Endometrial microvascular endothelial cells (primary cell): ENCODE measurements around the gene DCDC2C. TPM values are rescaled to one million over a fixed set of nuclear protein-coding genes. Genes with fewer than 3 reads are reported as not detected.

Experiments used
- in situ Hi-C: cut with HindIII; loops from 2 replicates; pipeline ENCODE4 v1.10.0; 2017; ENCODE audit warnings: low sequenced_read_pairs, low pct_unique_long_range_greater_than_20kb; ENCODE audit errors: inconsistent ontology term
- total RNA-seq: library from RNA; depleted of rRNA; stranded (reverse); fragments of >200 nt; gene quantifications from one replicate; pipeline ENCODE4 v1.2.3, GENCODE V29; 2015; ENCODE audit errors: inconsistent ontology term

DCDC2C gene
- total RNA-seq, 1 donor from 2014 or later = not detected

- in situ Hi-C loops = no loop called here
These were observed 33.8 kb downstream of the DCDC2C start for GRCh38 chr2:3737128-3737527.

DNA sequence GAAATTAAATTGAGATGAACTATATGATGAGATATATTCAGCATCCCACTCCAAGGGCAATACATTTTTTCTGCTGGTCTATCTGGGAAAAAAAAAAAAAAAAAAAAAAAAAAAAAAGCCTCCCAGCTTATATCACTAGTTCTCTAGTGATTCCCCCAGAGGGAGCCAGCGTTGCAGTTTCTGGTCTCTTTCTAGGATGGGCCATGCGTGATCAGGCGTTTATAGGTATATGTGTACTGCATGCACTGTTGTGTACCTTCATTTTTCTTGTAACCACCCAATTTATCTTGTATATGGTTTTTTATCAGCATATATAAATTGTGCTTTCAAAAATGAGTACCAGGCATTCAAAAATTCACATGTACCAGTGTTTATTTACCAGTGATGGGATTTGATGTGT, 35.1 kb downstream of the DCDC2C start:
- in situ Hi-C loops = no loop called here

DNA sequence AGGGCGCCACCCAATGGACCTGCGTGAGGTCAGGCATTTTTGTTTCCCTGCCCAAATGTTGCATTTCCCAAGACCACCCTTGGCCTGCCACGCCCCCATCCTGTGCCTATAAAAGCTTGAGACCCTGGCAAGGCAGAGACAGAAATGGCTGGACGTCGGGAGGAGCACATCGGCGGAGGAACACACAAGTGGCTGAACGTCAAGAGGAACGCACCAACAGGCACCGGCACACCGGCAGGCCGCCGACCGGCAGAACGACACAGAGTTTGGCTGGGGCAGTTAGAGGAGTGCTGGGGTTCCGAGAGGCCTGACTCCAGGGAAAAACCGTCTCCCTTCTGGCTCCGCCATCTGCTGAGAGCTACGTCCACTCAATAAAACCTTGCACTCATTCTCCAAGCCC, 35.9 kb downstream of the DCDC2C start:
- in situ Hi-C loops = no loop called here

DNA sequence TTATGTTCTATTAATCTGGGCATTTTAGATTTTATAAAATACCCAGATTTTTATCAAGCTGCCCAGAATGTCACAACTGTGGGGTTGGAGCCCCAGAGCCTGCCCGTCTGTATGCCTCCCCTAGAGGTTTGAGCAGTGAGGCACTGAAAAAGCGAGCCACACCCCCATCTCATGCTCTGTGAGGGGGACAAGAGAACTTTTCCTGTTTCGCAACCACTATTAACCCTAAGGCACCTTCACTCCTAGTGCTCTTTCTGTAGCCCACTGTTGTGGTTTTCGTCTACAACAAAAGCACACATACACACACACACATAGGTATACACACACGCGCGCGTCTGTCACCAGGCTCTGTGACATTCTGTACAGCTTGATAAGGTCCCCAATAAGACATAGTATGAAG, 38.0 kb downstream of the DCDC2C start:
- in situ Hi-C loops = no loop called here

DNA sequence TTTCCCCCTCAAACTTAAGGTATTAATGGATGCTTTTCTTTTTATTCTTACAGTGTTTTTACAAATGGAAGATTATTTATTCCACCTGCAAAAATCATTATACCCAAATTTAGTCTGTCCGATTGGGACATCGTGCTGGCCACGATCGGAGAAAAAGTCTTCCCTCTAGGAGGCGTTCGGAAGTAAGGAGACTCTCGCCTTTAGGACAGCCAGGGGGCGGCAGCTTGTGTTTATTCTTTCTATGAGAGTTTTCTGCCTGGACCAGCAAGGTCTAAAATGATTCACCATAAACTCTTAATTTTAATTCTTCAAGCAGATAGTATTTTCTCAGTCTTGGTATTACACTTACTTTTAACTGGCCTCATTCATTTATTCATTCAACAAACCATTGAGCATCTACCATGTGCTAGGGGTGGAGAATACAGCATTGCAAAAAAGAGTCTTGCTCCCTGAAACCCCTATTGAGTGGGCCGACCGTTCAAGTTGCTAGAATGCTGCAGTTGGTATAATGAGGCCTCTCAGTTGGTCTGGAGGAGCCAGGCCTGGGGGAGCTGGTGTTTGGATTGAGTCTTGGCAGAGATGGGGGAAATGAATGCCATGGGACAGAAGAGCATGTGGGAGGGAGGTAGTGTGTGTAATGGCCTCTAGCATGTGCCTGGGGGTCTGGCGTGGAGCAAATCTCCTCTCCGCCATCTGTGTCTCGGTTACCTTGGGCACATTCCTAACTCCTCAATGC, 38.7 kb downstream of the DCDC2C start:
- in situ Hi-C loops = no loop called here

DNA sequence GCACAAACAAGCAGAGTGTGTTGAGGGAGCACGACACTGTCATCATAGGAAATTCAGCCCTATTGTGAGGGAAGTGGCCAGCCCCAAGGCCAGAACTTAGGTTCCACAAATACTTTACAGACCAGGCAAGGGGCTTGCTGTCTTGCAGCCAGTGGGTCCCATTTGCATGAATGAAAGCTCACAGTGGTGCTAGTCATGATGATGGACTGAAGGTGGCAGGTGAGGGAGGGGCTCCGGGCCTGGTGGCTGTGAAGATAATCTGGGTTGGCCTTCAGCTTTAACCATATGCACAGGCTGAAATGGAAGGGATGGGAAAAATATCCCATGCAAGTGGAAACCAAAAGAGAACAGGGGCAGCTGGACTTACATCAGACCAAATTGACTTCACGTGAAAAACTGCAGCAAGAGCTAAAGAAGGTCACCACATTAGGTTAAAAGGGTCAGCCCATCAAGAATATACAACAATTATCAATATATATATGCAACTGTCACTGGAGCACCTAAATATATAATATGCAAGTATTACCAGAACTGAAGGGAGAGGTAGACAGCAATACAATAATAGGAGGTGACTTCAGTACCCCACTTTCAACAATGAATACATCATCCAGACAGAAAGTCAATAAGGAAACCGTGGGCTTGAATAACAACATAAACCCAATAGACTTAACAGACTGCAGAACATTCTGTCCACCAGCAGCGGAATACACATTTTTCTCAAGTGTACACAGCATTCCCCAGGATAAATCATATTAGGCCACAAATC, 39.6 kb downstream of the DCDC2C start:
- in situ Hi-C loops = no loop called here

DNA sequence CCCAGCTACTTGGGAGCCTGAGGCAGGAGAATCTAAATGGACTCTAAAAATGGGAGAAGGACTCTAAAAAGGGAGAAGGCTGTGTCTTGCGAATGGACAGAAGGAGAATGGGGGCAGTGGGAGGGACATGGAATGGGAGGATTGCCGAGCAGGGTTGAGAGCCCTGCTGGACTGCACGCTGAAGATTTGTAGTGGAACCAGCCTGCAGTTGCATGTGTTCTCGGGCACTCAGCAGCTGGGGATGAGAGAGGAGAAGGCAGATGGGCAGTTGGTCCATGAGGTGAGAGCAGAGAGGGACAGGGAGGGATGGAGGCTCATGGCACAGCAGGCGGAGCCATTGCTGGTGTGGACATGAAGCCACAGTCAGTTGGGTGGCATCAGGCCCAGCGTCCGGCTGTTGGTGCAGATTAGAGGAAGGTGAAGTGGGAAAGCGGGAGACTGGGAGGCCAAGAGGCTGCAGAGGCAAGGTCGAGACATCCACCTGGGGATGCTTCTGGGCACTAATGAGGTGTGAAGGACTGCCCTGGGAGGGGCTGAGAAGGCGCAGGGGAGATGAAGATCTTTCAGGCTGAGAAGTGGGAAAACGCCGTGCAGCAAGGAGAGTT, 40.7 kb downstream of the DCDC2C start:
- in situ Hi-C loops = no loop called here

- in situ Hi-C loops = no loop called here
These were observed 42.5 kb downstream of the DCDC2C start for GRCh38 chr2:3745920-3746319.

DNA sequence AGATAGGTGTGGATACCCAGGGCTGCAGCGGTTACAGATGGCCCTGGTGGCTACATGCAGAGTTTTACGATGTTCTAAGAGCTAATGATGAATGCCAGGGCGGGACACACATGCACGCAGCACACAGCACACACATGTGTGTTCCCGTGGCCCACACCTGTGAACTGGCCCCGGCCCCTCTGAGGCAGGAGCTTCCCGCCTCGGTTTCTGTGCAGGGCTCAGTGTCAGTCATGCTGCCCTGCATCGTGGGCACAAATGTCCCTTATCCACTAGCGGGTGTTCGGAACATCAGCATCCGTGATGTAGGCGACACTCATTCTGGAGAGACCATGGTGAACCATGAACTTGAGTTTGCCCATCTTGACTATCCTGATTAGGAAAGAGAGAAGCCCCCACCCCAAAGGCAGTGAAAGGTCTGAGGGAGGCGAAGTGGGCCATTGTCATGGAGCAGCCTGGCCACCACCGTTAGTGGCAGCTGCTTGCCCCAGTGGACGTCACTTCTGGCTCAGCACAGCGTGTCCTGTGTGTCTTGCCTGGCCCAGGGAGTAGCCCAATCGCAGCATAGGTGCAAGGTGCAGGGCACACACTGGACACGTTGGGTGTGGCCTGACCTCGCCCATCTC, 43.8 kb downstream of the DCDC2C start:
- in situ Hi-C loops = no loop called here

GRCh38 chr2:3747826-3748225, 44.5 kb downstream of the DCDC2C start:
- in situ Hi-C loops = no loop called here

GRCh38 chr2:3749201-3749600, 45.8 kb downstream of the DCDC2C start:
- in situ Hi-C loops = no loop called here

DNA sequence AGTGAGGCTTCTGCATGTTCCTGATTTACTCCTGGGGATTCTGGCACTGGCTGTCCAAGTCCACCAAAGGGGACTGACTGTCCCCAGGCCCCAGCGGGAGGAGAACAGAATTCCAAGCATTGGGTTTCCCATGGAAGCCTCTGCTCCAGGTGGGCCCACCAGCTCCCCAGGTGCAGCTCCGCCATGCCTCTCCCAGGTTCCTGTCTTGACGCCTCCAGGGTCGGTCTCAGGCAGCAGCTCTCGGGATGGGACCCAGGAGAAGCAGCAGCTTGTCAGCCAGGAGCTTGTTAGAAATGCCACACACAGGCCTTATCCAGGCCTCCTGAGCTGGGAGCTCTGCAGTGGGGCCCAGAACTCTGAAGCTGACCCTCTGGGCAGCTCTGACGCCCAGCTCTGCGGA, 47.9 kb downstream of the DCDC2C start:
- in situ Hi-C loops = no loop called here

DNA sequence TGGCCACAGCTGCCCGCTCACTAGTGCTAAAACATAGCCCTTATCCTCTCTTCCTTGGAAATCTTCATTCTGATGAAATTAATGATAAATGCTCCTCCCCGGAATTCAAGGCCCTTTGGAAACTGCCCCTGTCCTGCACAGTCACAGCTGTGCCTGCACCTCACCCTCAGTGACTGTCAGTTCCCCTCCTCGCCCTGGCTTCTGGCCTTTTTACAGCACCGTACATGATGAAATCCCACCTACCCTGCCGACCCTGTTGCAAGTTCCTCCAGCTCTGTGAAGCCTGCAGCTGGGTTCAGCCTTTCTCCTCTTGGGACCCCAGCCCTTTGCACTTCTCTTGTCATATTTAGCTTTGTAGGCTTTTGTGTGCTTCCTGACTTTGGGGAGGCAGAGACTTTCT, 48.4 kb downstream of the DCDC2C start:
- in situ Hi-C loops = no loop called here

GRCh38 chr2:3752376-3752775, 49.0 kb downstream of the DCDC2C start:
- in situ Hi-C loops = no loop called here

DNA sequence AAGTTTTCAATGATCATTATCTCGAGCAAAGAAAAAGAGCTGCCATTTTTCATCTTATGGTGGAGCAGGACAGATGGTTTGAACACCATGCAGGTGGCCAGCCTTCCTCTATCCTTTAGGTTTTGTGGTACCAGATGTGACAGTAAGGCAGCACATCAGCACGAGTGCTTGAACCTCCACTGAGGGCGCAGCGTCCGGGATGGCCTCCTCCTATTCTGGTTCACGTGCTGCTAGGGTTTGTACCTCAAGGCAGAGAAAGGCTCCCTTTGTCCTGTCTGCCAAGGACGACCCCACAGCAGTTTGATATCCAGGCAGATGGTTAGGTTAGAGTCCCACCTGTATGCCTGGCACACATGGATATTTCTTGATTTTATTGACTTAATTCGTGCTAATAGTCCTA, 50.2 kb downstream of the DCDC2C start:
- in situ Hi-C loops = no loop called here

DNA sequence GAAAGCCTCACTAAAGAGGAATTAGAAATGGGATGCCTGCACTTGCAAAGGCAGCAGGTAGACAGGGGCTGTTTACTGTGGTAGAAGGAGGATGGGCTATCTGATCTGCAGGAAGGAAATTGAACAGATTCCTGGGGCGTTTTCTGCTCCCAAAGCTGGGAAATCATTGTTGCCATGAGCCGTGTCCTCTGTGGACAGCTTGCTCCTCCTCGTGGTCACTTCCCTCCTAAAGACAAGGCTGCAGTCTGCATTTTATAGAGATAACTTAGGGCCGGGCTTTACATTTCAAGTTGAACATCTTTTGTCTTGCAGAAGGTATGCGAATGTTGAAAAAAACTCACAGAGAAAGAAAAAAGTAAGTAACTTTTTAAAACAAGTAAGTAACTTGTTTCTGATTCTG, 50.9 kb downstream of the DCDC2C start:
- in situ Hi-C loops = no loop called here

- in situ Hi-C loops = no loop called here
These were observed 51.4 kb downstream of the DCDC2C start for GRCh38 chr2:3754795-3755194.

DNA sequence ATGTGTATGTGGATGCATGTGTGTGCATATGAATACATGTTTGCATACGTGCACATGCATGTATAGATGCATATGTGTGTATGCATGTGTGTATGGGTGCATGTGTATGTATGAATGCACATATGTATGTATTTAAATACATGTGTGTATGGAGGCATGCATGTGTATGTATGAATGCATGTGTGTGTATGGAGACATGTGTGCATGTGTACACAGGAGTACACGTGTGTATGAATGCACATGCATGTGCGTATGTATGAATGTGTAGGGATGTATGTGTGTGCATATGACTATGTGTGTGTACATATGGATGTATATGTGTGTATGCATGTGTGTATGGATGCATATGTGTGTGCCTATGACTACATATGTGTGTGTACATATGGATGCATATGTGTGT, 51.9 kb downstream of the DCDC2C start:
- in situ Hi-C loops = no loop called here

DNA sequence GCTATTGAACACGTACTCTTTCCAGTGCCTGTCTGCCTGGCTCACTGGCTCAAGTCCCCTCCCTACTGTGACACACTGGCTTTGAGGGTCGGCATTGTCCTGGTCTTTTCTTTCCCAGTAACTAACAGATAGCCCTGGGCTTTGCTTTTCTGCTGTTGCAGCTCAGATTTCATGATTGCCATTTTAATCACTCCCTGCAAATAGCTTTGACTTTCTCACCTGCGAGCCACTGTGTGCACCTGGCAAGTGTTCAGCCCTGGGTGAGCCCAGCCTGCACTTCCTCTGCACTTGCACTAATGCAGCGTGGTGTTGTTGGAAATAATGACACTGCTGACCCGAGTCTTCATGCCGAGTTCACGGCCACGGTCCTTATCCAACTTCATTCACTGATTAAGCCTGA, 52.9 kb downstream of the DCDC2C start:
- in situ Hi-C loops = no loop called here

- in situ Hi-C loops = no loop called here
These were observed 55.5 kb downstream of the DCDC2C start for GRCh38 chr2:3758906-3759305.
